Caco-2 (cell line): ENCODE data around the gene ASB3. TPM values are rescaled to one million over a fixed set of nuclear protein-coding genes. Genes with fewer than 3 reads are reported as not detected.

Source experiments
- BruUV-seq: library from RNA; stranded (reverse); fragments of 400-500 nt; replicated peaks from 2 replicates; lab custom pipeline; 2021; lab: Mats Ljungman, UMichigan
- CTCF ChIA-PET: fragments of 300-600 bp; sonication (Branson Sonifier 250); formaldehyde crosslinking; loops from one replicate; lab custom pipeline; 2022; ENCODE audit warnings: antibody characterized with exemption; lab: Charles Lee
- POLR2A ChIA-PET: fragments of 300-600 bp; sonication (Branson Sonifier 250); formaldehyde crosslinking; loops from one replicate; lab custom pipeline; 2022; ENCODE audit warnings: antibody characterized with exemption; lab: Charles Lee
- DNase-seq, 2 experiments: peaks; one replicate each; pipeline versions ENCODE4 v3.0.0 to v3.0.0-alpha.2; 2020 to 2022
- H3K27me3 ChIP-seq: replicated peaks from 2 replicates; pipeline ENCODE4 v1.6.0; 2011; ENCODE audit warnings: low read length; ENCODE audit not compliant: control insufficient read depth, insufficient read depth
- H3K36me3 ChIP-seq: 2 replicates; pipeline ENCODE4 v1.5.1; 2011; ENCODE audit warnings: low read length; ENCODE audit not compliant: control insufficient read depth, insufficient read depth
- H3K4me1 ChIP-seq: fragments of 250-450 bp; sonication (Bioruptor Pico); 2 replicates; pipeline ENCODE4 v1.5.1; 2020; ENCODE audit warnings: mild to moderate bottlenecking
- H3K4me3 ChIP-seq: 2 replicates; pipeline ENCODE4 v1.5.1; 2011; ENCODE audit warnings: low read depth, mild to moderate bottlenecking, control low read depth, low read length
- H3K9me3 ChIP-seq: fragments of 250-450 bp; sonication (Bioruptor Pico); 2 replicates; pipeline ENCODE4 v1.5.1; 2020; ENCODE audit warnings: mild to moderate bottlenecking, moderate library complexity
- H3K27ac Mint-ChIP-seq: one replicate; pipeline ENCODE4 v1.8.0; 2022; ENCODE audit warnings: mixed read lengths; ENCODE audit not compliant: unreplicated experiment
- H3K27me3 Mint-ChIP-seq: one replicate; pipeline ENCODE4 v1.8.0; 2022; ENCODE audit warnings: mixed read lengths; ENCODE audit not compliant: insufficient read depth, unreplicated experiment
- H3K36me3 Mint-ChIP-seq: one replicate; pipeline ENCODE4 v1.8.0; 2022; ENCODE audit warnings: mild to moderate bottlenecking, mixed read lengths; ENCODE audit not compliant: insufficient read depth, unreplicated experiment
- H3K4me1 Mint-ChIP-seq: one replicate; pipeline ENCODE4 v1.8.0; 2022; ENCODE audit warnings: low read depth, mixed read lengths; ENCODE audit not compliant: unreplicated experiment
- H3K4me3 Mint-ChIP-seq: one replicate; pipeline ENCODE4 v1.8.0; 2022; ENCODE audit warnings: mild to moderate bottlenecking, moderate library complexity, mixed read lengths; ENCODE audit not compliant: unreplicated experiment
- H3K9me3 Mint-ChIP-seq: one replicate; pipeline ENCODE4 v1.8.0; 2022; ENCODE audit warnings: mixed read lengths; ENCODE audit not compliant: unreplicated experiment
- CTCF ChIP-seq, 2 experiments: fragments of 200-600 bp in 1 of 2; IDR thresholded peaks; 1 replicate in 1 of 2; 2 replicates in 1 of 2; pipeline versions ENCODE4 v1.5.1 to v1.8.0; 2011 to 2022; ENCODE audit warnings: antibody characterized with exemption in 1 of 2, control low read depth in 1 of 2, inconsistent platforms in 1 of 2, low read depth in 1 of 2, low read length in 1 of 2, mild to moderate bottlenecking in 1 of 2, moderate library complexity in 1 of 2; ENCODE audit not compliant: insufficient read depth in 1 of 2, severe bottlenecking in 1 of 2, unreplicated experiment in 1 of 2
- intact Hi-C: fragments of 100-400 bp; cut with micrococcal nuclease; formaldehyde crosslinking; loops from one replicate; pipeline ENCODE4 v1.10.0; 2022; ENCODE audit not compliant: unreplicated experiment
- total RNA-seq: library from RNA; stranded (reverse); gene quantifications from 2 replicates; pipeline ENCODE4 v1.2.3, GENCODE V29; 2022

ASB3 gene
- total RNA-seq, 1 experiment from 2014 or later: 12.9 TPM

DNA sequence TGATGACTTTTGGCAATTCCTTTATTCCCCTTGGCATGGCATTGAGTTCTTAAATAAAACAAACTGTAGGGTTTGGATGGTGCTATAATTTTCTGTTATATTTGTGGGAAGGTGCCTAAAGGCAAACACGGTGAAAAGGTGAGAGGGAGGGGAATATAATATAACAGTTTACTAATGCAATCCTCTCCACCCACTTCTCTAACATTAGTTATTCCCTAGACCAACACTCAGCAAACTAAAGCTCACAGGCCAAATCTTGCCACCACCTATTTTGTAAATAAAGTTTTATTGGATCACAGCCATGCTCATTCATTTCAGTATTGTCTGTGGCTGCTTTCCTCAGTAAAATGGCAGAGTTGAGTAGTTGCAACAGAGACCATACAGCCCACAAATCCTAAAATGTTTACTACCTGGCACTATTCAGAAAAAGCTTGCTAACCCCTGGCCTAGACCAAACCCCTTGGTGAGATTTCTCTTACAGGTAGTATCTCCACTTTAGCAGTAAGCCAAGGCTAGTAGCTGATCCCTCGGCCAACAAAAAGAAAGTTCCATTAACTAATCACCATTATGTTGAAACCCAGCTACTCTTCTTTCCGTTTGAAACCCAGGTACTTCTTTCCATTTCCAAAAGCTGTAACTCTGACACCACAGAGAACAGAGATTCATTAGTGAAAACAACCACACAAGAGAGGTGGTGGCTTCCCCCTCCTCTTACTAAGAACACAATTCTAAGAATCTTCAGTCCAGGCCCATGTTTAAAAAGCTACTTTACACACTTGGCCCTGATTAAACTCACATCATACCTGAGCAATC, 155.2 kb downstream of the ASB3 start:
- Mint-ChIP-seq H3K4me3 (no peak overlapping the region), H3K4me1 (no peaks in the 10 kb centered on the region), H3K27me3 (no peaks in the 10 kb centered on the region), H3K36me3 (no peaks in the 10 kb centered on the region), H3K27ac (no peak overlapping the region), H3K9me3 (no peaks in the 10 kb centered on the region)
- ChIA-PET CTCF (no interaction called here), POLR2A (no interaction called here)
- no peak for TF ChIP-seq CTCF (IDR thresholded peaks at IDR 0.05; ENCODE audit: insufficient read depth in 1 of 2, low read depth in 1 of 2, low read length in 1 of 2, severe bottlenecking in 1 of 2, unreplicated experiment in 1 of 2)
- Histone ChIP-seq H3K9me3 (no peaks in the 10 kb centered on the region), H3K4me3 (no peak overlapping the region), H3K4me1 (no peaks in the 10 kb centered on the region), H3K27me3 (no peaks in the 10 kb centered on the region), H3K36me3 (no peaks in the 10 kb centered on the region)
- no peak for DNase-seq
- intact Hi-C loops: no loop called here
- BruUV-seq: no TSS peak

GRCh38 chr2:53630026-53630606, 156.6 kb downstream of the ASB3 start:
- Histone ChIP-seq H3K9me3 (no peaks in the 10 kb centered on the region), H3K36me3 (no peaks in the 10 kb centered on the region), H3K27me3 (no peaks in the 10 kb centered on the region), H3K4me3 (no peak overlapping the region), H3K4me1 (no peaks in the 10 kb centered on the region)
- Mint-ChIP-seq H3K27me3 (no peaks in the 10 kb centered on the region), H3K4me3 (no peak overlapping the region), H3K9me3 (no peaks in the 10 kb centered on the region), H3K36me3 (no peaks in the 10 kb centered on the region), H3K4me1 (no peaks in the 10 kb centered on the region), H3K27ac (no peak overlapping the region)
- TF ChIP-seq CTCF (IDR thresholded peaks at IDR 0.05; ENCODE audit: insufficient read depth in 1 of 2, low read depth in 1 of 2, low read length in 1 of 2, severe bottlenecking in 1 of 2, unreplicated experiment in 1 of 2): no peak
- BruUV-seq: no TSS peak
- ChIA-PET POLR2A (no interaction called here), CTCF (no interaction called here)
- DNase-seq: no peak
- intact Hi-C loops: no loop called here

DNA sequence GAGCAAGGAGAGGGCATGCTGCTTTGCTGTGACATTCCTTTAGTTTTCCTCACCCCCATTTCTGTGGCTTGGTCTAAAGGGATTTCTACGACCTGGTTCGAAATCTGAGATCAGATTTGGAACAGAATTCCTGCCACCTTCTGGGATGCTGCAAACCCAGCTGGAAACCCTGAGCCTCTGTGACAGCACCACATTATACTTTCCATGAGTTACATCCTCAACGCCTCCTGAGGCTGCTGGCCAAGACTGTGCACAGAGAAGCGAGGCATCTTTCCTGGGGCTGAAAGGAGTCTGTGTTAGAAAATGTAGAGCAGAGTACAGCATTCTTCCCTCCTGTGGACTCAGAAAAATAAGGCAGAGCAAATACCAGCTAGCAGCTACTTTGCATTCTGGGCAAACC, 157.3 kb downstream of the ASB3 start:
- CTCF ChIA-PET: no interaction called here
- Histone ChIP-seq H3K4me1 (no peaks in the 10 kb centered on the region), H3K4me3 (no peak overlapping the region), H3K27me3 (no peaks in the 10 kb centered on the region), H3K9me3 (no peaks in the 10 kb centered on the region), H3K36me3 (no peaks in the 10 kb centered on the region)
- Mint-ChIP-seq H3K27me3 (no peaks in the 10 kb centered on the region), H3K27ac (no peak overlapping the region), H3K4me1 (no peaks in the 10 kb centered on the region), H3K9me3 (no peaks in the 10 kb centered on the region), H3K4me3 (no peak overlapping the region), H3K36me3 (no peaks in the 10 kb centered on the region)
- DNase-seq: no peak
- intact Hi-C loops: no loop called here
- POLR2A ChIA-PET: no interaction called here
- no TSS peak for BruUV-seq
- no peak for TF ChIP-seq CTCF (IDR thresholded peaks at IDR 0.05; ENCODE audit: insufficient read depth in 1 of 2, low read depth in 1 of 2, low read length in 1 of 2, severe bottlenecking in 1 of 2, unreplicated experiment in 1 of 2)
